MCF 10A (cell line): ENCODE results near the gene BANF2. TPM values are rescaled to one million over a fixed set of nuclear protein-coding genes. Genes with fewer than 3 reads are reported as not detected.
"Not testable (repeated sequence)": the region's sequence is repeated elsewhere in the genome, so short reads cannot be mapped to it uniquely, and the experiment has no call there.

Experiments used
- BruUV-seq: library from RNA; stranded (reverse); fragments of 400-500 nt; replicated peaks from 2 replicates; lab custom pipeline; 2021; lab: Mats Ljungman, UMichigan
- CTCF ChIA-PET: fragments of 300-600 bp; sonication (Branson Sonifier 250); formaldehyde crosslinking; extraction: SDS; loops from one replicate; lab custom pipeline; 2021; ENCODE audit warnings: antibody characterized with exemption, inconsistent platforms; lab: Yijun Ruan, JAX
- POLR2A ChIA-PET: fragments of 300-600, 350-650 bp; sonication (Branson Sonifier 250); formaldehyde crosslinking; extraction: SDS; loops from one replicate; lab custom pipeline; 2020; ENCODE audit warnings: antibody characterized with exemption, inconsistent platforms; lab: Yijun Ruan, JAX
- DNase-seq: peaks from one replicate; pipeline ENCODE4 v3.0.0-alpha.2; 2018; ENCODE audit not compliant: unreplicated experiment
- H3K27ac Mint-ChIP-seq: one replicate; pipeline ENCODE4 v1.8.0; 2022; ENCODE audit warnings: mild to moderate bottlenecking, low read depth, mixed read lengths; ENCODE audit not compliant: unreplicated experiment
- H3K27me3 Mint-ChIP-seq: one replicate; pipeline ENCODE4 v1.8.0; 2022; ENCODE audit warnings: mixed read lengths; ENCODE audit not compliant: insufficient read depth, unreplicated experiment
- H3K36me3 Mint-ChIP-seq: one replicate; pipeline ENCODE4 v1.8.0; 2022; ENCODE audit warnings: mild to moderate bottlenecking, moderate library complexity, mixed read lengths; ENCODE audit not compliant: insufficient read depth, unreplicated experiment
- H3K4me1 Mint-ChIP-seq: one replicate; pipeline ENCODE4 v1.8.0; 2022; ENCODE audit warnings: mixed read lengths; ENCODE audit not compliant: insufficient read depth, unreplicated experiment
- H3K4me3 Mint-ChIP-seq: one replicate; pipeline ENCODE4 v1.8.0; 2022; ENCODE audit warnings: mild to moderate bottlenecking, moderate library complexity, mixed read lengths; ENCODE audit not compliant: unreplicated experiment
- H3K9me3 Mint-ChIP-seq: one replicate; pipeline ENCODE4 v1.8.0; 2022; ENCODE audit warnings: mixed read lengths; ENCODE audit not compliant: unreplicated experiment
- intact Hi-C: fragments of 100-400 bp; cut with micrococcal nuclease; formaldehyde crosslinking; loops from 2 replicates; pipeline ENCODE4 v1.14.1; 2022
- total RNA-seq: library from RNA; stranded (reverse); gene quantifications from 2 replicates; pipeline ENCODE4 v1.2.3, GENCODE V29; 2022
- TF ChIP-seq, protein P1 (sequence below): fragments of 200-600 bp; IDR thresholded peaks from one replicate; pipeline ENCODE4 v1.8.0; 2022; ENCODE audit warnings: antibody characterized with exemption, mild to moderate bottlenecking; ENCODE audit not compliant: unreplicated experiment

BANF2 gene
- total RNA-seq, 1 experiment from 2014 or later, result not detected

DNA sequence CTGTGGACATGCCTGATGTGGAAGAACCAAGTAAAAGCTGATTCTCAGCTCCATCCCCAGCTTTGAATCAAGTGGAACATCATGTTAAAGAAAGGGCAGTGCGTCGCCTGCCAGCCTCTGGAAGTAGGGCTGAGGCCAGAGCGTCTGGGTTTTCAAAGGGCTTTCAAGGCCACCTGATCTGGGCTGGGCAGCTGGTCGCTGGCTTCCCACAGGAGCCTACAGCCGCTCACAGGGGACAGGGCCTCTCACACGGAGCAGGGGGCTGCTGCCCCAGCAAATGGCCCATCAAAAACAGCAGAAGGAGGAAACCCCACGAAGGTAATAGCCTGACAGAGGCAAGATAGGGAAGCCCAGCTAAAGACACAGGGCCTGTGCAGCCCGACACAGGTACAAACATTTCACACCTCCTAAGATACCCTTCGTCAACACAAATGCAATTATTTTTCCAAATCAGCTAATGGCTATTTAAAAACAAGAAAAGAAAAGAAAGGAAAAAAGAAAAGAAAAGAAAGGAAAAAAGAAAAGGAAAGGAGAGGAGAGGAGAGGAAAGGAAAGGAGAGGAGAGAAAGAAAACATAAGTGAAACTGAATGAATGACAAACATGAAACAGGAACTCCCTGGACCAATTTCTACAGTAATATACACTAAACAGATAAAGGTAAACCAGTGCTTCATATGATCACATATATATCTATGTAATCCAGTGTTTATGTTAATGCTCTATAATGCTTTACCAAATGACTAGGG, 42.5 kb upstream of the BANF2 start:
- CTCF ChIA-PET, result interaction anchor here (0.5 to 3.2 kb wide), 8 partner anchors 39 to 344 kb away, joined by 3 to 10 read pairs (median 4); no protein-coding TSS in a partner anchor
- Mint-ChIP-seq H3K27me3 (no peaks in the 10 kb centered on the region), H3K4me1 (peaks cover 21% of the 10 kb centered on the region), H3K4me3 (no peak overlapping the region), H3K27ac (no peak overlapping the region), H3K9me3 (no peaks in the 10 kb centered on the region), H3K36me3 (peaks cover 47% of the 10 kb centered on the region)
- intact Hi-C loops, result no loop called here
- no TSS peak for BruUV-seq
- TF ChIP-seq, protein P1, sequence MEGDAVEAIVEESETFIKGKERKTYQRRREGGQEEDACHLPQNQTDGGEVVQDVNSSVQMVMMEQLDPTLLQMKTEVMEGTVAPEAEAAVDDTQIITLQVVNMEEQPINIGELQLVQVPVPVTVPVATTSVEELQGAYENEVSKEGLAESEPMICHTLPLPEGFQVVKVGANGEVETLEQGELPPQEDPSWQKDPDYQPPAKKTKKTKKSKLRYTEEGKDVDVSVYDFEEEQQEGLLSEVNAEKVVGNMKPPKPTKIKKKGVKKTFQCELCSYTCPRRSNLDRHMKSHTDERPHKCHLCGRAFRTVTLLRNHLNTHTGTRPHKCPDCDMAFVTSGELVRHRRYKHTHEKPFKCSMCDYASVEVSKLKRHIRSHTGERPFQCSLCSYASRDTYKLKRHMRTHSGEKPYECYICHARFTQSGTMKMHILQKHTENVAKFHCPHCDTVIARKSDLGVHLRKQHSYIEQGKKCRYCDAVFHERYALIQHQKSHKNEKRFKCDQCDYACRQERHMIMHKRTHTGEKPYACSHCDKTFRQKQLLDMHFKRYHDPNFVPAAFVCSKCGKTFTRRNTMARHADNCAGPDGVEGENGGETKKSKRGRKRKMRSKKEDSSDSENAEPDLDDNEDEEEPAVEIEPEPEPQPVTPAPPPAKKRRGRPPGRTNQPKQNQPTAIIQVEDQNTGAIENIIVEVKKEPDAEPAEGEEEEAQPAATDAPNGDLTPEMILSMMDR, result no peak
- DNase-seq, result no peak
- POLR2A ChIA-PET, result no interaction called here

DNA sequence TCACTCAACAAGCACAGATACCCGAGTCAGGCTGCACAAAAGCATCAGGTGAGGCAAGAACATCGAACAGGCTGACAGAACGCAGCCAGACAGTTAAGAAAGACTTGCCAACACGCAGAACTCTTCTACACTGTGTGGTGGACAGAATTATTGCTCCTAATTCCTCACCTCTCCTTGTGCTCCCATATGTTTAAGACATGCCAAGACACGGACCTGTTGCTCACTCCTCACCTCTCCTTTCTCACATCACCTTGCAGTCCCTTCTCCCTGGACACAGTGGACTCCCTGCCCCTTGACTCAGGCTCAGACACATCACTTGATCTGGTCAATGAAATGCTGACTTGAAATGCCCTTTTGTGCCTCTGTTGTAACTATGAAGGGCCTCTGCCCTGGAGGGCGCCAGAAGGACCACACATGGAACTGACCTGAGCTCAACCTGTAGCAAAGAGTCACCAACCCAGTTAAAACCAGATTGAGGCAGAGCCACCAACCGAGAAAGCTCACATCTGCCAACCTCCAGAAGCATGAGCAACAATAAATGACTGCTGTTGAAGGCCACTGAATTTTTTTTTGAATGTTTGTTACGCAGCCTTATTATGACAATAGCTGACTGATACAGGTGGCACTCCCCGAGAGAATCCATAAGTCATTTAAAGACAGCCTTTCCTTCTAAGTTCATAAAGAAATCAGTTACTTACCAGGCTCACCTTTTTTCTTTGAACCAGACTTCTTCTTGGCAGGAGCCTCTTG, 41.7 kb upstream of the BANF2 start:
- H3K27ac Mint-ChIP-seq, result no peak overlapping the region
- BruUV-seq, result no TSS peak
- intact Hi-C loops, result no loop called here
- POLR2A ChIA-PET, result interaction anchor here (0.6 kb wide), 2 partner anchors 176 to 945 kb away, joined by 3 read pairs; no protein-coding TSS in a partner anchor
- peaks cover 46% of the 10 kb centered on the region for H3K36me3 Mint-ChIP-seq
- H3K9me3 Mint-ChIP-seq, result no peaks in the 10 kb centered on the region
- H3K4me1 Mint-ChIP-seq, result peaks cover 21% of the 10 kb centered on the region
- H3K4me3 Mint-ChIP-seq, result no peak overlapping the region
- no peak for DNase-seq
- no peaks in the 10 kb centered on the region for H3K27me3 Mint-ChIP-seq
- CTCF ChIA-PET, result interaction anchor here (0.5 to 1.1 kb wide), 5 partner anchors 9 to 240 kb away, joined by 3 to 7 read pairs (median 4); no protein-coding TSS in a partner anchor
- TF ChIP-seq, protein P1, result no peak

DNA sequence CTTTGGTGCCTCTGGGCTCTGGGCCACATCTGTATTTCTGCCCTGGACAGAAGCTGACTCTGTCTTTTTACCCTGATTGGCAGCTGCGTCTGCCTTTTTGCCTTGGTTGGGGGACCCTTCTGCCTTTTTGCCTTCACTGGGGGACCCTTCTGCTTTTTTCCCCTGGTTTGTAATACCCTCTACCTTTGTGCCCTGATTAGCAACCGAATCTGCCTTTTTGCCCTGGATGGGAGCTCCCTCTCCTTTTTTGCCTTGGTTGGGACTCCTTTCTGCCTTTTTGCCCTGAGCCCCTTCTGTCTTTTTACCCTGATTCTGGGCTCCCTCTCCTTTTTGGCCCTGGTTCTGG, 41.1 kb upstream of the BANF2 start:
- H3K4me1 Mint-ChIP-seq, result peaks cover 21% of the 10 kb centered on the region
- no peak overlapping the region for H3K4me3 Mint-ChIP-seq
- ChIA-PET CTCF (interaction anchor here (0.7 to 1.1 kb wide), 4 partner anchors 9 to 239 kb away, joined by 4 to 7 read pairs (median 6); no protein-coding TSS in a partner anchor), POLR2A (interaction anchor here (0.6 kb wide), 2 partner anchors 175 to 946 kb away, joined by 3 read pairs; no protein-coding TSS in a partner anchor)
- intact Hi-C loops, result no loop called here
- no peaks in the 10 kb centered on the region for H3K27me3 Mint-ChIP-seq
- no peaks in the 10 kb centered on the region for H3K9me3 Mint-ChIP-seq
- H3K27ac Mint-ChIP-seq, result no peak overlapping the region
- no peak for DNase-seq
- TF ChIP-seq, protein P1, result no peak
- H3K36me3 Mint-ChIP-seq, result peaks cover 51% of the 10 kb centered on the region
- no TSS peak for BruUV-seq

DNA sequence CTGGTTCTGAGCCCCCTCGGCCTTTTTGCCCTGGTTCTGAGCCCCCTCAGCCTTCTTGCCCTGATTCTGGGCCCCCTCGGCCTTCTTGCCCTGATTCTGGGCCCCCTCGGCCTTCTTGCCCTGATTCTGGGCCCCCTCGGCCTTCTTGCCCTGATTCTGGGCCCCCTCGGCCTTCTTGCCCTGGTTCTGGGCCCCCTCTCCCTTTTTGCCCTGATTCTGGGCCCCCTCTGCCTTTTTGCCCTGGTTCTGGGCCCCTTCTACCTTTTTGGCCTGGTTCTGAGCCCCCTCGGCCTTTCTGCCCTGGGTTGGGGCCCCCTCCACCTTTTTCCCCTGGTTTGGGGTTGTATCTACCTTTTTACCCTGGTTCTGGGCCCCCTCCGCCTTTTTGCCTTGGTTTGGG, 40.4 kb upstream of the BANF2 start:
- POLR2A ChIA-PET, BruUV-seq, intact Hi-C loops, H3K4me3 Mint-ChIP-seq, H3K27ac Mint-ChIP-seq, H3K9me3 Mint-ChIP-seq, H3K27me3 Mint-ChIP-seq, DNase-seq: not testable (repeated sequence)
- H3K4me1 Mint-ChIP-seq, result peaks cover 21% of the 10 kb centered on the region
- CTCF ChIA-PET, result interaction anchor here (0.5 to 1.1 kb wide), 2 partner anchors 184 to 238 kb away, joined by 3 to 7 read pairs; no protein-coding TSS in a partner anchor
- peaks cover 54% of the 10 kb centered on the region for H3K36me3 Mint-ChIP-seq
